Psoas muscle (tissue), 8 donors: ENCODE results near the gene PTPN14. TPM values are rescaled to one million over a fixed set of nuclear protein-coding genes. Genes with fewer than 3 reads are reported as not detected.

Source experiments
- ATAC-seq, 4 donors: fragments of 200-7000 bp; cut with Tn5 transposase; one replicate each; pipeline ENCODE4 v1.9.1; 2020; ENCODE audit warnings: moderate library complexity in 3 of 4, mild to moderate bottlenecking in 2 of 4
- DNase-seq, 2 donors: peaks; one replicate each; pipeline ENCODE4 v3.0.0-alpha.2; 2020
- H3K27ac ChIP-seq: fragments of 200-600 bp; one replicate; pipeline ENCODE4 v1.8.0; 2022
- H3K27me3 ChIP-seq, 3 donors: fragments of 200-600 bp in 1 of 3; one replicate each; pipeline versions ENCODE4 v1.6.1 to v1.8.0; 2013 to 2022; ENCODE audit warnings: low read length in 2 of 3, mild to moderate bottlenecking in 2 of 3, moderate library complexity in 1 of 3; ENCODE audit not compliant: insufficient read depth in 3 of 3
- H3K36me3 ChIP-seq, 2 donors: fragments of 200-600 bp in 1 of 2; one replicate each; pipeline versions ENCODE4 v1.6.1 to v1.8.0; 2013 to 2022; ENCODE audit warnings: low read depth in 1 of 2, mild to moderate bottlenecking in 1 of 2, moderate library complexity in 1 of 2; ENCODE audit not compliant: insufficient read depth in 1 of 2
- H3K4me1 ChIP-seq: fragments of 200-600 bp; one replicate; pipeline ENCODE4 v1.8.0; 2022
- H3K4me3 ChIP-seq: fragments of 200-600 bp; one replicate; pipeline ENCODE4 v1.8.0; 2022; ENCODE audit warnings: mild to moderate bottlenecking
- H3K9me3 ChIP-seq: fragments of 200-600 bp; one replicate; pipeline ENCODE4 v1.8.0; 2022
- CTCF ChIP-seq: fragments of 200-600 bp; IDR thresholded peaks from one replicate; pipeline ENCODE4 v1.8.0; 2022; ENCODE audit warnings: antibody characterized with exemption
- WGBS, 3 donors: extraction: QIAGEN DNeasy Blood & Tissue Kit; methylation state at CpG; one replicate each; pipeline versions ENCODE4 v1.1.6 to v1.1.7; 2013; 5-methylcytosine and 5-hydroxymethylcytosine counted together
- intact Hi-C, 2 donors: fragments of 100-400 bp; cut with DNase I; formaldehyde crosslinking; loops; one replicate each; pipeline versions ENCODE4 v1.11.0 to v1.14.2; 2022
- polyA plus RNA-seq, 3 donors: library from polyadenylated mRNA; stranded (reverse); fragments of 200-250 nt; gene quantifications; one replicate each; pipeline ENCODE4 v1.2.3, GENCODE V29; 2013
- total RNA-seq, 4 donors: library from RNA; stranded (reverse); fragmentation: NEBNext Ultra II Directional in 2 of 4; extraction: Animal tissue kit (Norgen Biotek cat#: 25700) in 2 of 4; gene quantifications; one replicate each; pipeline versions ENCODE4 v1.2.1 to v1.2.4, GENCODE V29; 2021 to 2023
- donor health status: healthy with polysubstance abuse.
- donor health status: DM: no; HTN: no; CAD: no; lungs with moderate emphysema.
- donor health status: Bipolar disorder and iron deficiency.
- donor health status: healthy.
- donor health status: DM: yes; HTN: yes; CAD: no.
- donor health status: DM: no; HTN: no; CAD: no.
- donor health status: DM: no; HTN: no; CAD: no.
- donor health status: DM: yes; HTN: yes; CAD: no.

PTPN14 gene
- total and polyA plus RNA-seq, 7 donors, result 7.2 to 106 (median 50.8) TPM

DNA sequence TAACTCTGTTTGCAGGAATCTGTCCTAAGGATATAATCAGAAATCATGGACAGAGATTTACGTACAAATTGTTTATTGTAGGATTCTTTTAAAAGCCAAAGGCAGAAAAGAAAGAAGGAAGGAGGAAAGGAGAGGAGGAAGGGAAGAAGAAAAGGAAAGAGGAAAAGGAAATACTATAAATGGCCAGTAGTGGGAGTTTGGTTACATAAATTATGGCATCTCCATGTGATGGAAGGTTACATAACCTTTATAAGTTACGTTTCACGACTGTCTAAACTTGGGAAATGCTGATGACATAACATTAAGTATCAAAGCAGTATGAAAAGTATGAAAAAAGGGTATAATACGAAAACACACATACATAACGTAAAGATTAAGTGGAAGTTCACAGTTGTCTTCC, 231.5 kb downstream of the PTPN14 start:
- H3K36me3 ChIP-seq, result peaks cover 0 to 61% of the 10 kb centered on the region in 2 donors
- no peak overlapping the region for H3K27ac ChIP-seq
- no peaks in the 10 kb centered on the region for H3K27me3 ChIP-seq
- H3K4me1 ChIP-seq, result peaks cover 19% of the 10 kb centered on the region
- no peak overlapping the region for H3K4me3 ChIP-seq
- intact Hi-C loops, result loop anchor here (5.0 kb wide), 1 partner anchor 38 kb away; the partner anchor contains the start of gene SMYD2 (in 2 of the 2)
- no peaks in the 10 kb centered on the region for H3K9me3 ChIP-seq
- TF ChIP-seq CTCF, result no peak
- WGBS, 3 donors, result 82 to 92% (median 85%) methylated on average over 5 of the region's 5 CpGs
- DNase-seq, result no peak
- no peak for ATAC-seq

DNA sequence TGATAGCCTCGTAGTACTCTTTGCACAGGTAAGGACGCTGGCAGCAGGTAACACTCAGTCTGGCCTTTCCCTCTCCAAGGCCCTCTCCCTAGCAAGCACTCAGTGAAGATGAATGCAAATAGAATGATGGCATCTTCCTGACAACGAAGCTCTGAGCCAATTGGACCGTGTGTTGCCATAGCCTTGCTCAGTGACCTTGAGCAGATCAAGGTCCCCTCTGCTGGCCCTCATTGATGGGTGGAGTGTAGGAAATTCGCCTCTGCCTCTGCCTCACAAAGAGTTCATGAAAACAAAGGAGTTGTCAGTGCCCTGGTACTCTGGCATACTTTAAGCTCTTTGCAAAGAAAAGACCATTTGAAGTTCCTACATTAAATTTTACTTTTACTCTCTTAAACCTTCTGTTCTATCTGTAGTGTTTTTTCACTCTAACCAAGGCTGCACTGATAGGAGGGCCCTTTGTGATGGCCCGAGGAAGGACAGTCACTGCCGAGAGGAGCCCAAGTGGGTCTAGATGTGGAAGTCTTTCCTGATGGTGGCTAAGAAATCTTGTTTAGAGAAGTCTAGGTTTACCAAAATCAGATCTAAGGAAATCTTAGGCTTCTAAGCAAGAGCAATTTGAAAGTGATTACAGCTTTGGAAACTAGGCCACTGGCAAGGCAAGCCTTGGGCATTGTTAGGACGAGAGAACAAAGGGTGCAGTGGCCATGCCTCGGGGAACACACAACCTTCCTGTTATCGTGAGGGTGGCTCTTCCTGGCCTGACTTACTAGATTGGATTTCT, 232.3 kb downstream of the PTPN14 start:
- 54 to 82% (median 66%) methylated on average over 10 of the region's 10 CpGs for WGBS, 3 donors
- ATAC-seq (no peak), DNase-seq (no peak)
- peaks cover 0 to 54% of the 10 kb centered on the region in 2 donors for H3K36me3 ChIP-seq
- no peaks in the 10 kb centered on the region for H3K27me3 ChIP-seq
- intact Hi-C loops, result loop anchor here (5.0 kb wide), 1 partner anchor 37 kb away; the partner anchor contains the start of gene SMYD2 (in 2 of the 2)
- peak overlapping the region; percentile 17 for H3K27ac ChIP-seq
- TF ChIP-seq CTCF, result no peak
- H3K4me1 ChIP-seq, result peaks cover 19% of the 10 kb centered on the region
- no peak overlapping the region for H3K4me3 ChIP-seq
- no peaks in the 10 kb centered on the region for H3K9me3 ChIP-seq

- Histone ChIP-seq H3K27me3 (no peaks in the 10 kb centered on the region), H3K36me3 (peaks cover 0 to 53% of the 10 kb centered on the region in 2 donors), H3K4me3 (peak overlapping the region; percentile 13), H3K9me3 (no peaks in the 10 kb centered on the region), H3K4me1 (peaks cover 19% of the 10 kb centered on the region), H3K27ac (peak overlapping the region; percentile 1)
- 32 to 52% (median 37%) methylated on average over 6 of the region's 6 CpGs for WGBS, 3 donors
- TF ChIP-seq CTCF, result no peak
- ATAC-seq (peak in 3 of 4 donors; percentile 34 to 41 (median 39)), DNase-seq (peak in 1 of 2 donors; percentile 31)
- intact Hi-C loops, result loop anchor here (5.0 kb wide), 1 partner anchor 36 kb away; the partner anchor contains the start of gene SMYD2 (in 2 of the 2)
Observed at GRCh38 chr1:214318356-214318755, 233.0 kb downstream of the PTPN14 start.

GRCh38 chr1:214317734-214318133, 233.7 kb downstream of the PTPN14 start:
- intact Hi-C loops, result loop anchor here (5.0 kb wide), 1 partner anchor 35 kb away; the partner anchor contains the start of gene SMYD2 (in 2 of the 2)
- Histone ChIP-seq H3K27ac (peak overlapping the region; percentile 65), H3K27me3 (no peaks in the 10 kb centered on the region), H3K9me3 (no peaks in the 10 kb centered on the region), H3K36me3 (peaks cover 0 to 46% of the 10 kb centered on the region in 2 donors), H3K4me1 (peaks cover 23% of the 10 kb centered on the region), H3K4me3 (peak overlapping the region; percentile 13)
- TF ChIP-seq CTCF, result no peak
- DNase-seq (no peak), ATAC-seq (no peak)
- 75 to 80% (median 76%) methylated on average over 5 of the region's 5 CpGs for WGBS, 3 donors
